HEK293 (cell line): Measurements from ENCODE around the gene TPST1.
A peak's percentile ranks its signal among the peaks of the same experiment; 100 is the strongest.

Experiments used
- ELK4 ChIP-seq: IDR thresholded peaks from 2 replicates; pipeline ENCODE4 v1.6.1; 2011; ENCODE audit warnings: mild to moderate bottlenecking, low read depth, low read length, borderline replicate concordance
- KLF16 ChIP-seq: fragments of 450-650 bp; formaldehyde crosslinking; IDR thresholded peaks from 2 replicates; pipeline ENCODE4 v1.5.1; 2017; ENCODE audit warnings: missing biosample characterization, missing genetic modification characterization
- KLF7 ChIP-seq: fragments of 450-650 bp; formaldehyde crosslinking; IDR thresholded peaks from 2 replicates; pipeline ENCODE4 v1.5.1; 2016; ENCODE audit warnings: missing biosample characterization, missing genetic modification characterization, borderline replicate concordance
- PRDM2 ChIP-seq: fragments of 450-650 bp; formaldehyde crosslinking; IDR thresholded peaks from 2 replicates; pipeline ENCODE4 v1.5.1; 2016; ENCODE audit warnings: missing biosample characterization, missing genetic modification characterization, borderline replicate concordance
- ZBTB17 ChIP-seq: fragments of 450-650 bp; formaldehyde crosslinking; IDR thresholded peaks from 2 replicates; pipeline ENCODE4 v1.5.1; 2016; ENCODE audit warnings: missing biosample characterization, missing genetic modification characterization
- ZFHX2 ChIP-seq: fragments of 450-650 bp; formaldehyde crosslinking; conservative IDR thresholded peaks from 2 replicates; pipeline ENCODE4 v1.5.1; 2016; ENCODE audit warnings: missing biosample characterization, missing genetic modification characterization
- ZNF18 ChIP-seq: fragments of 450-650 bp; formaldehyde crosslinking; IDR thresholded peaks from 2 replicates; pipeline ENCODE4 v1.5.1; 2016; ENCODE audit warnings: missing biosample characterization, missing genetic modification characterization
- ZNF184 ChIP-seq: fragments of 450-650 bp; IDR thresholded peaks from 2 replicates; pipeline ENCODE4 v1.5.1; 2018; ENCODE audit warnings: missing biosample characterization, mild to moderate bottlenecking, missing genetic modification characterization
- ZNF280C ChIP-seq: fragments of 450-650 bp; formaldehyde crosslinking; IDR thresholded peaks from 2 replicates; pipeline ENCODE4 v1.5.1; 2016; ENCODE audit warnings: missing biosample characterization, missing genetic modification characterization
- ZNF302 ChIP-seq: fragments of 450-650 bp; formaldehyde crosslinking; IDR thresholded peaks from 2 replicates; pipeline ENCODE4 v1.5.1; 2016; ENCODE audit warnings: missing biosample characterization, missing genetic modification characterization, low read depth
- ZNF324 ChIP-seq: fragments of 450-650 bp; formaldehyde crosslinking; IDR thresholded peaks from 2 replicates; pipeline ENCODE4 v1.5.1; 2016; ENCODE audit warnings: missing biosample characterization, missing genetic modification characterization
- ZNF350 ChIP-seq: fragments of 450-650 bp; formaldehyde crosslinking; IDR thresholded peaks from 2 replicates; pipeline ENCODE4 v1.5.0; 2017; ENCODE audit warnings: missing biosample characterization, mild to moderate bottlenecking, missing genetic modification characterization
- ZNF362 ChIP-seq: fragments of 450-650 bp; formaldehyde crosslinking; IDR thresholded peaks from 2 replicates; pipeline ENCODE4 v1.5.1; 2016; ENCODE audit warnings: missing biosample characterization, missing genetic modification characterization
- ZNF391 ChIP-seq: fragments of 450-650 bp; formaldehyde crosslinking; IDR thresholded peaks from 2 replicates; pipeline ENCODE4 v1.5.1; 2016; ENCODE audit warnings: low read depth, missing biosample characterization, missing genetic modification characterization, borderline replicate concordance
- ZNF510 ChIP-seq: fragments of 450-650 bp; formaldehyde crosslinking; IDR thresholded peaks from 2 replicates; pipeline ENCODE4 v1.5.1; 2018; ENCODE audit warnings: mild to moderate bottlenecking, missing genetic modification characterization, missing biosample characterization; ENCODE audit not compliant: insufficient replicate concordance
- ZNF513 ChIP-seq: fragments of 450-650 bp; IDR thresholded peaks from 2 replicates; pipeline ENCODE4 v1.5.1; 2018; ENCODE audit warnings: missing biosample characterization, missing genetic modification characterization
- ZNF530 ChIP-seq: fragments of 450-650 bp; formaldehyde crosslinking; IDR thresholded peaks from 2 replicates; pipeline ENCODE4 v1.5.1; 2016; ENCODE audit warnings: low read depth, missing biosample characterization, missing genetic modification characterization
- ZNF701 ChIP-seq: fragments of 450-650 bp; formaldehyde crosslinking; IDR thresholded peaks from 2 replicates; pipeline ENCODE4 v1.5.1; 2016; ENCODE audit warnings: missing biosample characterization, missing genetic modification characterization
- ZNF777 ChIP-seq: fragments of 450-650 bp; formaldehyde crosslinking; IDR thresholded peaks from 2 replicates; pipeline ENCODE4 v1.5.1; 2017; ENCODE audit warnings: missing biosample characterization, missing genetic modification characterization, borderline replicate concordance
- ZNF791 ChIP-seq: fragments of 450-650 bp; formaldehyde crosslinking; IDR thresholded peaks from 2 replicates; pipeline ENCODE4 v1.5.1; 2016; ENCODE audit warnings: missing biosample characterization, missing genetic modification characterization
- ZSCAN18 ChIP-seq: fragments of 450-650 bp; formaldehyde crosslinking; IDR thresholded peaks from 2 replicates; pipeline ENCODE4 v1.5.1; 2016; ENCODE audit warnings: missing biosample characterization, missing genetic modification characterization

TPST1 gene

GRCh38 chr7:66204822-66205740, at the start of gene TPST1 (continued):
- TF ChIP-seq ZNF302 (tag by site-specific recombination): no peak
- TF ChIP-seq ZFHX2 (tag by site-specific recombination): peak; percentile 83
- peak; percentile 4; the same call in 1 of the 2 replicates for TF ChIP-seq ZBTB17 (tag by site-specific recombination)
- TF ChIP-seq ZNF510 (tag by site-specific recombination): no peak
- peak; percentile 59; the same call in 1 of the 2 replicates for TF ChIP-seq KLF16
- no peak for TF ChIP-seq ZNF18
- TF ChIP-seq ZNF530: no peak
- TF ChIP-seq ZNF791 (tag by site-specific recombination): no peak
- TF ChIP-seq PRDM2 (tag by site-specific recombination): no peak
- TF ChIP-seq ELK4: no peak
- TF ChIP-seq ZNF324 (tag by site-specific recombination): no peak
- no peak for TF ChIP-seq ZNF777 (tag by site-specific recombination)
- TF ChIP-seq ZNF280C (tag by site-specific recombination): no peak
- TF ChIP-seq KLF7 (tag by site-specific recombination): no peak
- TF ChIP-seq ZSCAN18 (tag by site-specific recombination): no peak
- TF ChIP-seq ZNF513 (tag by site-specific recombination): no peak
- no peak for TF ChIP-seq ZNF350 (tag by site-specific recombination)
- no peak for TF ChIP-seq ZNF391 (tag by site-specific recombination)
- TF ChIP-seq ZNF184 (tag by site-specific recombination): no peak
- no peak for TF ChIP-seq ZNF701 (tag by site-specific recombination)
- no peak for TF ChIP-seq ZNF362 (tag by site-specific recombination)
